Retina (tissue), 1 donor: Measurements from ENCODE around the gene MDGA2.
A peak's percentile ranks its signal among the peaks of the same experiment; 100 is the strongest.
"Not testable (repeated sequence)": the region's sequence is repeated elsewhere in the genome, so short reads cannot be mapped to it uniquely, and the experiment has no call there.

Source experiments
- DNase-seq: peaks from one replicate; pipeline ENCODE4 v3.0.0-alpha.2; 2016

MDGA2 gene

GRCh38 chr14:47060050-47060449 lies 615.4 kb downstream of the MDGA2 start:
- DNase-seq, result no peak

- no peak for DNase-seq
Measured at GRCh38 chr14:47057364-47057763, 618.0 kb downstream of the MDGA2 start.

GRCh38 chr14:47044841-47045240 lies 630.6 kb downstream of the MDGA2 start:
- no peak for DNase-seq

- DNase-seq, result peak; percentile 40
Measured at GRCh38 chr14:47040550-47040949, 634.9 kb downstream of the MDGA2 start.

- no peak for DNase-seq
Measured at GRCh38 chr14:47039336-47039735, 636.1 kb downstream of the MDGA2 start.

GRCh38 chr14:47022721-47023120 lies 652.7 kb downstream of the MDGA2 start:
- DNase-seq, result no peak

- DNase-seq, result no peak
Measured at GRCh38 chr14:47020500-47020899, 654.9 kb downstream of the MDGA2 start.

- DNase-seq, result peak; percentile 62
Measured at GRCh38 chr14:47012533-47013280, 662.7 kb downstream of the MDGA2 start.

- no peak for DNase-seq
Measured at GRCh38 chr14:47009615-47010014, 665.8 kb downstream of the MDGA2 start.

- no peak for DNase-seq
Measured at GRCh38 chr14:47008732-47009131, 666.7 kb downstream of the MDGA2 start.

- no peak for DNase-seq
Measured at GRCh38 chr14:46999661-47000060, 675.7 kb downstream of the MDGA2 start.

GRCh38 chr14:46989566-46989965 lies 685.8 kb downstream of the MDGA2 start:
- no peak for DNase-seq

GRCh38 chr14:46988312-46988711 lies 687.1 kb downstream of the MDGA2 start:
- peak; percentile 9 for DNase-seq

- DNase-seq, result peak; percentile 9
Measured at GRCh38 chr14:46985529-46986380, 689.6 kb downstream of the MDGA2 start.

- DNase-seq, result no peak
Measured at GRCh38 chr14:46973295-46973694, 702.1 kb downstream of the MDGA2 start.

- no peak for DNase-seq
Measured at GRCh38 chr14:46964378-46964777, 711.0 kb downstream of the MDGA2 start.

GRCh38 chr14:46951103-46951502 lies 724.3 kb downstream of the MDGA2 start:
- DNase-seq, result no peak

- DNase-seq, result no peak
Measured at GRCh38 chr14:46940611-46941010, 734.8 kb downstream of the MDGA2 start.

- no peak for DNase-seq
Measured at GRCh38 chr14:46920542-46920941, 754.9 kb downstream of the MDGA2 start.

GRCh38 chr14:46915539-46915938 lies 759.9 kb downstream of the MDGA2 start:
- DNase-seq, result not testable (repeated sequence)

GRCh38 chr14:46902837-46903236 lies 772.6 kb downstream of the MDGA2 start:
- no peak for DNase-seq

GRCh38 chr14:46894476-46894875 lies 780.9 kb downstream of the MDGA2 start:
- DNase-seq, result no peak

- no peak for DNase-seq
Measured at GRCh38 chr14:46887144-46887543, 788.3 kb downstream of the MDGA2 start.

GRCh38 chr14:46885566-46885965 lies 789.8 kb downstream of the MDGA2 start:
- no peak for DNase-seq
